BE2C (cell line): ENCODE data around the gene GPC6.

Source experiments
- DNase-seq: peaks from one replicate; pipeline ENCODE4 v3.0.0-alpha.2; 2020
- H3K27me3 ChIP-seq: fragments of 250-450 bp; sonication (Bioruptor Pico); 2 replicates; pipeline ENCODE4 v1.5.1; 2020; ENCODE audit warnings: mild to moderate bottlenecking
- H3K36me3 ChIP-seq: fragments of 250-450 bp; sonication (Bioruptor Pico); 2 replicates; pipeline ENCODE4 v1.5.1; 2020; ENCODE audit warnings: mild to moderate bottlenecking
- H3K4me1 ChIP-seq: fragments of 250-450 bp; sonication (Bioruptor Pico); 2 replicates; pipeline ENCODE4 v1.5.1; 2020
- H3K4me3 ChIP-seq: 2 replicates; pipeline ENCODE4 v1.5.1; 2011; ENCODE audit warnings: low read depth, low read length
- H3K9me3 ChIP-seq: fragments of 250-450 bp; sonication (Bioruptor Pico); 2 replicates; pipeline ENCODE4 v1.5.1; 2020
- TF ChIP-seq, protein P1 (sequence below): IDR thresholded peaks from 2 replicates; pipeline ENCODE4 v1.5.1; 2012; ENCODE audit warnings: mild to moderate bottlenecking, low read depth, low read length

Gene GPC6

DNA sequence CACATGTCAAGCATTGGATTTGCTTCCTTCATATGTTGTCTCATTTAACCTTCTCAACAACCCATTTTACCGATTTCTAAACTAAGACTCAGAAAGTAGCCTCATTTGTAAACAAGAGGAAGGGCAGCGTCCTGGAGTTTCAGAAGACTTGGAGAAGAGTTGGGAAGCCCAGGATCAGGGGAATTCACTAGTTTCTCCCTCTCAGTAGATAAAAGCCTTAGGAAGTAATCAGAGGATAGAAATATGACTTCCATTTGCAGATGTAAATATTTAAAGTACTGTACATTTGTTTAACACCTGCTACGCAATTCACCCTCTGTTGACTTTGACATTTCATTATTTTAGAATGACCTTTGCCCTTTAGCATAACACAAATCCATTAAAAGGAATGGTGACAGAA, 1036.4 kb downstream of the GPC6 start:
- Histone ChIP-seq H3K4me3 (no peak overlapping the region), H3K4me1 (no peaks in the 10 kb centered on the region), H3K27me3 (no peaks in the 10 kb centered on the region), H3K36me3 (no peaks in the 10 kb centered on the region), H3K9me3 (no peaks in the 10 kb centered on the region)
- DNase-seq = no peak
- TF ChIP-seq, protein P1, sequence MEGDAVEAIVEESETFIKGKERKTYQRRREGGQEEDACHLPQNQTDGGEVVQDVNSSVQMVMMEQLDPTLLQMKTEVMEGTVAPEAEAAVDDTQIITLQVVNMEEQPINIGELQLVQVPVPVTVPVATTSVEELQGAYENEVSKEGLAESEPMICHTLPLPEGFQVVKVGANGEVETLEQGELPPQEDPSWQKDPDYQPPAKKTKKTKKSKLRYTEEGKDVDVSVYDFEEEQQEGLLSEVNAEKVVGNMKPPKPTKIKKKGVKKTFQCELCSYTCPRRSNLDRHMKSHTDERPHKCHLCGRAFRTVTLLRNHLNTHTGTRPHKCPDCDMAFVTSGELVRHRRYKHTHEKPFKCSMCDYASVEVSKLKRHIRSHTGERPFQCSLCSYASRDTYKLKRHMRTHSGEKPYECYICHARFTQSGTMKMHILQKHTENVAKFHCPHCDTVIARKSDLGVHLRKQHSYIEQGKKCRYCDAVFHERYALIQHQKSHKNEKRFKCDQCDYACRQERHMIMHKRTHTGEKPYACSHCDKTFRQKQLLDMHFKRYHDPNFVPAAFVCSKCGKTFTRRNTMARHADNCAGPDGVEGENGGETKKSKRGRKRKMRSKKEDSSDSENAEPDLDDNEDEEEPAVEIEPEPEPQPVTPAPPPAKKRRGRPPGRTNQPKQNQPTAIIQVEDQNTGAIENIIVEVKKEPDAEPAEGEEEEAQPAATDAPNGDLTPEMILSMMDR = no peak

DNA sequence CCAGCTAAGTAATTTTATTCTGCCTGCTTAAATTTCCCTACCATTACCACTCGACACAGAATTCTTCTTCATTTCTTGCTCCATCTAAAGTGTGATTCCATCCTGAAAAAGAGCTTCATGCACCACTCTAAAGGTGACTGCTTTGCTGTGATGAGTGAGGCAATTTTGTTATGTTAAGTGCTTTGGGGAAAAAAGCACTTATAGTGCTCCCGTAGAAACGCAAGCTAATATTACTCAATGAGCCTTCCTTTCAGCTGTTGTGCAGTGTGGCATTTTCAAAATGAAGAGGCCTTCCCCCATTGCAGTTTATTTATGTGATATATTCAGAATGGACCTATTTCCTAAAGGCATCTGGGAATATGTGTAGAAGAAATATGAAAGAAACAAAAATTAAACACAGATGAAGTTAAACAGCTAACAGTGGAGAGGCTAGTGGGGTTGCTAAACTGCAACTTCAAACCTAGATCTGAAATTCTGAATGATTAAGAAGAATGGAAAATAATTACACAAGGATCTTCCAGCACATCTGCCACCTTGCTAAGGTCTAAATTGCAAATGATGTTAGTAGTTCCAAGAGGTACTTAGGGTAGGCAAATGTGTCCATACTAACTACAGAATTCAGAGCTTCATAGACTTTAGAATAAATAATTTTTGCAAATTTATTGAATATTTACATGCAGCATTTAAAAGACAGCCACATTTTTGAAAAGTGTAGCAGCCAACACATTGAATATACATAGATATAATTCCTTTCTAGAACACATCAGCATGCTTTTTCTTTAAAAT, 1041.2 kb downstream of the GPC6 start:
- no peak for DNase-seq
- TF ChIP-seq, protein P1 = no peak
- no peak overlapping the region for H3K4me3 ChIP-seq
- no peaks in the 10 kb centered on the region for H3K9me3 ChIP-seq
- no peaks in the 10 kb centered on the region for H3K27me3 ChIP-seq
- no peaks in the 10 kb centered on the region for H3K4me1 ChIP-seq
- no peaks in the 10 kb centered on the region for H3K36me3 ChIP-seq

DNA sequence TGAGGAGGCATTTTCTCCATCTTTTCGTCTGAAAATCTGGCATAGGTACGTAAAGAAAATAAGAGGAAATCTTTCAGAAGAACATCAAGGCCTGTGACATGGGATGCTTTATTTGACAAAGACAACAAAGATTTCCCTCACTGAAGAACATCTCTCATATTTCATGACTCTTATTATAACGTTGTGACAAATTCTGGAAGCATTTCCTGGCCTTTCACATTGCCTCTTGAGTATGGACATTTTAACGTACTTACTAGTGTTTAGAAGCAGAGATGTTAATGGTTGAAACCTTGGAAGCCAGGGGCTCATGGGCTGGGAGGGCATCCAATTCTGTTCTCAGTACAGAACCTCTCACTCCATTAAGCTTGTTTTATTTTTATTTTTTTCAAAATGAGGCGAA, 1042.1 kb downstream of the GPC6 start:
- no peaks in the 10 kb centered on the region for H3K4me1 ChIP-seq
- DNase-seq = no peak
- H3K4me3 ChIP-seq = no peak overlapping the region
- no peaks in the 10 kb centered on the region for H3K9me3 ChIP-seq
- TF ChIP-seq, protein P1 = no peak
- H3K27me3 ChIP-seq = no peaks in the 10 kb centered on the region
- no peaks in the 10 kb centered on the region for H3K36me3 ChIP-seq

DNA sequence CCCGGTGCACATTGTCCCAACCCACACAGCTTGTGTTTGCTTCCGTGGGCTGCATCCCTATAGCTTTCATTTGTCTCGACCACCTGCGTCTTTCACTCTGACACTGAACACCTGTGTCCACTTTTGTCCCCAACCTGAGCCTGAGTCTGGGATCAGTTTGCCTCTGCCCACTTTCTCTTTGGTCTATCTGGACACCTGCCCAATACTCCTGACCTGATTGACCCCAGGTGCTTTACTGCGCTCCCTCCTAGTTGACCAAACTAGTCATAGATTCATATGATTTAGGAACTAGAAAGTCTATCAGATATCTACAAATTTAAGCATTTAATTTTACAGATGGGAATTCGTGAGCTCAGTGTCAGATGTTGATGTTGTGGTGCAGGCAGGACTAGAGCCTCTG, 1043.0 kb downstream of the GPC6 start:
- TF ChIP-seq, protein P1 = no peak
- Histone ChIP-seq H3K27me3 (no peaks in the 10 kb centered on the region), H3K4me3 (no peak overlapping the region), H3K9me3 (no peaks in the 10 kb centered on the region), H3K36me3 (no peaks in the 10 kb centered on the region), H3K4me1 (no peaks in the 10 kb centered on the region)
- no peak for DNase-seq

DNA sequence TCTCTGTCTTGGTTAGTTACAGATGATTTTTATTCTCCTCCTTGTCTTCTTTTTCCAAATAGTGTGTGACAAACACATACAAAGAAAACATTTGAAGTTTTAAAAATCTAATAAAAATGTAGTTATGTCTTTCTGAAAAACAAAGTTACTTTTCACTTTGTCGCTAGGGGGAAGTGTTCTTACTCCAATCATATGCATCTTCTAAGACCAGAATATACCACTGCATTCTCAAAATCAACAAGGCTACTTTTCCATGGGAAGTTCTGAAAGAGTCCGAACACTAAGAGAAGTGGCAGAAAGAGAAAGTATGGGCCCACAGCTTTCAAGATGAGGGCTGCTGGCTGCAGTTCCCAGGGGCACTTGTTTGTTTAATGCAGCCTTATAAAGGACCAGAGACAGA, 1043.9 kb downstream of the GPC6 start:
- Histone ChIP-seq H3K36me3 (no peaks in the 10 kb centered on the region), H3K4me3 (no peak overlapping the region), H3K27me3 (no peaks in the 10 kb centered on the region), H3K4me1 (no peaks in the 10 kb centered on the region), H3K9me3 (no peaks in the 10 kb centered on the region)
- DNase-seq = no peak
- TF ChIP-seq, protein P1 = no peak

DNA sequence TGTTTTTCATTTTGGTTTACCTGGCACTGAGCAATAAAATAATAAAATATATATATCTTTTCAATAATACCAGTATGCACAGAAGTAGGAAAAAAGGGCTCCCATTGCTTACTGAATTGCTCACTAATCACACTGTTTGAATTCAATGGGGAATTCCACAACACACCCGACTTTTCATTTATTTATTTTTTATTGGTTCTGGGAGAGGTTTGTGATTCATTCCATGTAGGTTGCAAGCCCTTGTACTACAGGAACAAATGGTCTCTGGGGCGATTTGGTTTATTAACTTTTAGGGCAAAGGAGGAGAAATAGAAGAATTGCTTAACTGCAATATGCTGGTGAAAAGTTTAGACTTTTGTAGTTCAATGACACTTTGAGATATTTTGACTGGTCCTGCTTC, 1045.4 kb downstream of the GPC6 start:
- Histone ChIP-seq H3K27me3 (no peaks in the 10 kb centered on the region), H3K4me1 (no peaks in the 10 kb centered on the region), H3K36me3 (no peaks in the 10 kb centered on the region), H3K4me3 (no peak overlapping the region), H3K9me3 (no peaks in the 10 kb centered on the region)
- no peak for DNase-seq
- TF ChIP-seq, protein P1 = no peak
